ENCODE measurements around the gene COQ8A.

The COQ8A gene

DNA sequence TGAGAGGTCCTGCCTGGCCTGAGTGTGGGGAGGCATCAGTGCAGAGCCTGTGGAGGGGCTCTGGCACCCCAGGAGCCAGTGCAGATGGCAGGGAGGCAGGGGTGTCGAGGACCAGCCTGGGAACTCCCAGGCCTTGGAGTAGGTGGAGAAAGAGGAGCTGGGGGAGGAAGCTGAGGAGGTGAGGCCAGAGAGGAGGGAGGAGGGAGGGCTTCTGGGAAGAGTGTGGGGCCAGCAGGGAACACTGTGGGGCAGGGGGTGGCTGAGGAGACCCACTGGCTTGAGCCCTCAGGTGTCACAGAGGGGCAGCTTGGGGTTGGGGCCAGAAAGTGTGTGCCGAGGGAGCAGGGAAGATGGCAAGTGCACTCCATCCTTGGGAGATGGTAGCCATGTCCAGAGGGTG is 3.8 kb downstream of the COQ8A start:
- Histone ChIP-seq H3K36me3 (ENCODE audit: insufficient read depth, low read length) (no peaks in the 10 kb centered on the region), H4K20me1 (ENCODE audit: insufficient read depth, low read length, poor library complexity, severe bottlenecking) (peaks cover 3% of the 10 kb centered on the region), H3K9me3 (ENCODE audit: insufficient read depth, low read depth, low read length) (no peaks in the 10 kb centered on the region), H3K4me1 (ENCODE audit: insufficient read depth, low read length, poor library complexity, severe bottlenecking) (peaks cover 60% of the 10 kb centered on the region), H3K4me2 (ENCODE audit: low read depth, low read length, poor library complexity, severe bottlenecking) (peak overlapping the region; percentile 93), H3K79me2 (ENCODE audit: insufficient read depth, low read length) (peaks cover 83% of the 10 kb centered on the region), H3K9me2 (replicated peaks; ENCODE audit: low read depth, low read length) (no peaks in the 10 kb centered on the region), H3K27me3 (ENCODE audit: insufficient read depth, low read length, poor library complexity, severe bottlenecking) (no peaks in the 10 kb centered on the region), H2AFZ (ENCODE audit: low read length) (no peak overlapping the region), H3K4me3 (ENCODE audit: low read length, poor library complexity, severe bottlenecking) (peak overlapping the region; percentile 16), H3K9ac (ENCODE audit: low read depth, low read length, poor library complexity, severe bottlenecking) (peak overlapping the region; percentile 15), H3F3A (ENCODE audit: low read depth) (no peaks in the 10 kb centered on the region)
- no peak for TF ChIP-seq EZH2phosphoT487 (IDR thresholded peaks at IDR 0.05; ENCODE audit: borderline replicate concordance)
- TF ChIP-seq, protein P1, sequence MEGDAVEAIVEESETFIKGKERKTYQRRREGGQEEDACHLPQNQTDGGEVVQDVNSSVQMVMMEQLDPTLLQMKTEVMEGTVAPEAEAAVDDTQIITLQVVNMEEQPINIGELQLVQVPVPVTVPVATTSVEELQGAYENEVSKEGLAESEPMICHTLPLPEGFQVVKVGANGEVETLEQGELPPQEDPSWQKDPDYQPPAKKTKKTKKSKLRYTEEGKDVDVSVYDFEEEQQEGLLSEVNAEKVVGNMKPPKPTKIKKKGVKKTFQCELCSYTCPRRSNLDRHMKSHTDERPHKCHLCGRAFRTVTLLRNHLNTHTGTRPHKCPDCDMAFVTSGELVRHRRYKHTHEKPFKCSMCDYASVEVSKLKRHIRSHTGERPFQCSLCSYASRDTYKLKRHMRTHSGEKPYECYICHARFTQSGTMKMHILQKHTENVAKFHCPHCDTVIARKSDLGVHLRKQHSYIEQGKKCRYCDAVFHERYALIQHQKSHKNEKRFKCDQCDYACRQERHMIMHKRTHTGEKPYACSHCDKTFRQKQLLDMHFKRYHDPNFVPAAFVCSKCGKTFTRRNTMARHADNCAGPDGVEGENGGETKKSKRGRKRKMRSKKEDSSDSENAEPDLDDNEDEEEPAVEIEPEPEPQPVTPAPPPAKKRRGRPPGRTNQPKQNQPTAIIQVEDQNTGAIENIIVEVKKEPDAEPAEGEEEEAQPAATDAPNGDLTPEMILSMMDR (conservative IDR thresholded peaks at IDR 0.05; ENCODE audit: low read length), result no peak

- Histone ChIP-seq H3K4me3 (ENCODE audit: low read length, poor library complexity, severe bottlenecking) (no peak overlapping the region), H3K4me2 (ENCODE audit: low read depth, low read length, poor library complexity, severe bottlenecking) (peak overlapping the region; percentile 93), H3K79me2 (ENCODE audit: insufficient read depth, low read length) (peaks cover 87% of the 10 kb centered on the region), H3K9me2 (replicated peaks; ENCODE audit: low read depth, low read length) (no peaks in the 10 kb centered on the region), H3K9me3 (ENCODE audit: insufficient read depth, low read depth, low read length) (no peaks in the 10 kb centered on the region), H3K36me3 (ENCODE audit: insufficient read depth, low read length) (no peaks in the 10 kb centered on the region), H2AFZ (ENCODE audit: low read length) (no peak overlapping the region), H3K4me1 (ENCODE audit: insufficient read depth, low read length, poor library complexity, severe bottlenecking) (peaks cover 57% of the 10 kb centered on the region), H3K27me3 (ENCODE audit: insufficient read depth, low read length, poor library complexity, severe bottlenecking) (no peaks in the 10 kb centered on the region), H3F3A (ENCODE audit: low read depth) (no peaks in the 10 kb centered on the region), H3K9ac (ENCODE audit: low read depth, low read length, poor library complexity, severe bottlenecking) (no peak overlapping the region), H4K20me1 (ENCODE audit: insufficient read depth, low read length, poor library complexity, severe bottlenecking) (peaks cover 3% of the 10 kb centered on the region)
- TF ChIP-seq, protein P1 (conservative IDR thresholded peaks at IDR 0.05; ENCODE audit: low read length), result no peak
- TF ChIP-seq EZH2phosphoT487 (IDR thresholded peaks at IDR 0.05; ENCODE audit: borderline replicate concordance), result no peak
Observed at GRCh38 chr1:226945106-226945857, 5.2 kb downstream of the COQ8A start.

GRCh38 chr1:226945858-226946245 is 5.8 kb downstream of the COQ8A start:
- no peak overlapping the region for H3K4me3 ChIP-seq (ENCODE audit: low read length, poor library complexity, severe bottlenecking)
- no peaks in the 10 kb centered on the region for H3K27me3 ChIP-seq (ENCODE audit: insufficient read depth, low read length, poor library complexity, severe bottlenecking)
- no peaks in the 10 kb centered on the region for H3K9me3 ChIP-seq (ENCODE audit: insufficient read depth, low read depth, low read length)
- no peaks in the 10 kb centered on the region for H3F3A ChIP-seq (ENCODE audit: low read depth)
- H3K9me2 ChIP-seq (replicated peaks; ENCODE audit: low read depth, low read length), result no peaks in the 10 kb centered on the region
- H3K79me2 ChIP-seq (ENCODE audit: insufficient read depth, low read length), result peaks cover 87% of the 10 kb centered on the region
- H2AFZ ChIP-seq (ENCODE audit: low read length), result no peak overlapping the region
- no peak for TF ChIP-seq EZH2phosphoT487 (IDR thresholded peaks at IDR 0.05; ENCODE audit: borderline replicate concordance)
- TF ChIP-seq, protein P1 (conservative IDR thresholded peaks at IDR 0.05; ENCODE audit: low read length), result no peak
- peaks cover 3% of the 10 kb centered on the region for H4K20me1 ChIP-seq (ENCODE audit: insufficient read depth, low read length, poor library complexity, severe bottlenecking)
- H3K9ac ChIP-seq (ENCODE audit: low read depth, low read length, poor library complexity, severe bottlenecking), result no peak overlapping the region
- peak overlapping the region; percentile 41 for H3K4me2 ChIP-seq (ENCODE audit: low read depth, low read length, poor library complexity, severe bottlenecking)
- no peaks in the 10 kb centered on the region for H3K36me3 ChIP-seq (ENCODE audit: insufficient read depth, low read length)
- H3K4me1 ChIP-seq (ENCODE audit: insufficient read depth, low read length, poor library complexity, severe bottlenecking), result peaks cover 53% of the 10 kb centered on the region
